H1 (cell line): ENCODE data around the gene TOP3A.

Experiments used
- CTCF ChIP-seq, 3 experiments: IDR thresholded peaks; 1 replicate in 2 of 3; 2 replicates in 1 of 3; pipeline versions ENCODE4 v1.5.1 to v1.6.1; 2011; ENCODE audit warnings: low read length in 3 of 3, mild to moderate bottlenecking in 3 of 3, inconsistent platforms in 2 of 3, low read depth in 1 of 3, moderate library complexity in 1 of 3; ENCODE audit not compliant: insufficient read depth in 1 of 3; ENCODE audit errors: control extremely low read depth in 1 of 3
- GABPA ChIP-seq: IDR thresholded peaks from 2 replicates; pipeline ENCODE4 v1.6.1; 2011; ENCODE audit warnings: mild to moderate bottlenecking, low read length, moderate library complexity, borderline replicate concordance; ENCODE audit not compliant: insufficient read depth
- GTF2F1 ChIP-seq: IDR thresholded peaks from 2 replicates; pipeline ENCODE4 v1.6.1; 2012; ENCODE audit warnings: low read depth, low read length, improper control_type of control experiment, borderline replicate concordance
- POLR2AphosphoS5 ChIP-seq: IDR thresholded peaks from 2 replicates; pipeline ENCODE4 v1.6.1; 2011; ENCODE audit warnings: low read depth, low read length
- RBBP5 ChIP-seq: IDR thresholded peaks from 2 replicates; pipeline ENCODE4 v1.7.1; 2012; ENCODE audit warnings: low read depth, mild to moderate bottlenecking, inconsistent platforms, low read length, moderate library complexity, borderline replicate concordance
- SP1 ChIP-seq: IDR thresholded peaks from 2 replicates; pipeline ENCODE4 v1.6.1; 2011; ENCODE audit warnings: low read depth, low read length

- no peak for TF ChIP-seq RBBP5
- no peak for TF ChIP-seq GABPA
- no peak for TF ChIP-seq GTF2F1
- no peak for TF ChIP-seq SP1
- TF ChIP-seq POLR2AphosphoS5: 0 out of 2 replicates have a peak, but pooled peaks have one; percentile 9
- TF ChIP-seq CTCF (IDR thresholded peaks at IDR 0.05; ENCODE audit: control extremely low read depth in 1 of 3, insufficient read depth in 1 of 3, low read depth in 1 of 3, low read length in 3 of 3): no peak
Measured at GRCh38 chr17:18267366-18267765, 47.4 kb downstream of the TOP3A start.
